Osteocyte (in vitro differentiated cells): ENCODE data around the gene TMEM270. TPM values are rescaled to one million over a fixed set of nuclear protein-coding genes. Genes with fewer than 3 reads are reported as not detected.

Experiments used
- DNase-seq: peaks from one replicate; pipeline ENCODE4 v3.0.0; 2021; ENCODE audit warnings: mixed read lengths; ENCODE audit not compliant: unreplicated experiment; ENCODE audit errors: extremely low spot score
- H3K27ac Mint-ChIP-seq: one replicate; pipeline ENCODE4 v1.8.0; 2021; ENCODE audit warnings: mild to moderate bottlenecking, mixed read lengths; ENCODE audit not compliant: unreplicated experiment
- H3K27me3 Mint-ChIP-seq: one replicate; pipeline ENCODE4 v1.8.0; 2021; ENCODE audit warnings: mixed read lengths; ENCODE audit not compliant: unreplicated experiment
- H3K36me3 Mint-ChIP-seq: one replicate; pipeline ENCODE4 v1.8.0; 2021; ENCODE audit warnings: mixed read lengths; ENCODE audit not compliant: unreplicated experiment
- H3K4me1 Mint-ChIP-seq: one replicate; pipeline ENCODE4 v1.8.0; 2021; ENCODE audit warnings: mixed read lengths; ENCODE audit not compliant: unreplicated experiment
- H3K4me3 Mint-ChIP-seq: one replicate; pipeline ENCODE4 v1.8.0; 2021; ENCODE audit warnings: mild to moderate bottlenecking, moderate library complexity, mixed read lengths; ENCODE audit not compliant: unreplicated experiment
- H3K9me3 Mint-ChIP-seq: one replicate; pipeline ENCODE4 v1.8.0; 2021; ENCODE audit warnings: mixed read lengths; ENCODE audit not compliant: unreplicated experiment
- total RNA-seq: library from RNA; stranded (reverse); gene quantifications from 2 replicates; pipeline ENCODE4 v1.2.1, GENCODE V29; 2021
- TF ChIP-seq, protein P1 (sequence below): fragments of 200-600 bp; sonication (generic); IDR thresholded peaks from 2 replicates; pipeline ENCODE4 v1.5.0; 2021; ENCODE audit warnings: antibody characterized with exemption, mild to moderate bottlenecking, moderate library complexity

The TMEM270 gene
- total RNA-seq, 1 donor from 2014 or later: not detected

DNA sequence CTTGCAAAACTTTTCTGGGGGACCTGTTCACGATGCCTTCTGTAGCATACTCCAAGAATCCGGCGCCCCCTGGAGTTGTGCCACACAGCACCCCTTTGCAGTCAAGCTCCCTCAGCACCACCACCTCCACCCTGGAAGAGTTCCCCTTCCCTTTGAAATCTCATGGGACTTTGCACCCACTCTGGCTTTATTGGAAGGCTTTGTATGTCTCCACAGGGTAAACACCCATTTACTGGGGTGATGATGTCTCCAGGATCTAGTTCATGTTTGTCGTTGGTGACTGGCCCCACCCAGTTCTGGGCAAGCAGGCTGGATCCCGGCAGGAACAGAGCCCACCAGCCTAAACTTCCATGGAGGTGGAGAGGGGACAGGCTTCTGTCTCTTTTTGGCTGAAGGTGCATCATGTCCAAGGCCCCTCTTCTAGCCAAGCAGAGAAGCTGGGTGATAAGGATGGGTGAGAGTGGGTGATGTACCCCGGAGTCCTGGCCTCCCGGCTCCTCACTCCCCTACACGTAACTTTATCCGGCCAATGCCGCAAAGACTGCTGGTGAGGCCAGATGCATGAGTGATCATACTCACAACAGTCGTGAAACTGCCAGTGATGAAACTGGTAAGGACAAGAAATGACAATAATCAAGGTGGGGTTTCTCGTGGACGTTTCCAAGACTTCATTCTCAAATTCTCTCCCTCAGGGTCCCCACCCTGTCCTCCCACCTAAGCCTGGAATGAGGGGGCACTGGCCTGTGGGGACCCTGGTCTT lies 30.9 kb upstream of the TMEM270 start:
- DNase-seq: no peak
- no peaks in the 10 kb centered on the region for H3K9me3 Mint-ChIP-seq
- H3K27ac Mint-ChIP-seq: no peak overlapping the region
- peaks cover 16% of the 10 kb centered on the region for H3K4me1 Mint-ChIP-seq
- H3K27me3 Mint-ChIP-seq: no peaks in the 10 kb centered on the region
- no peaks in the 10 kb centered on the region for H3K36me3 Mint-ChIP-seq
- no peak overlapping the region for H3K4me3 Mint-ChIP-seq
- TF ChIP-seq, protein P1, sequence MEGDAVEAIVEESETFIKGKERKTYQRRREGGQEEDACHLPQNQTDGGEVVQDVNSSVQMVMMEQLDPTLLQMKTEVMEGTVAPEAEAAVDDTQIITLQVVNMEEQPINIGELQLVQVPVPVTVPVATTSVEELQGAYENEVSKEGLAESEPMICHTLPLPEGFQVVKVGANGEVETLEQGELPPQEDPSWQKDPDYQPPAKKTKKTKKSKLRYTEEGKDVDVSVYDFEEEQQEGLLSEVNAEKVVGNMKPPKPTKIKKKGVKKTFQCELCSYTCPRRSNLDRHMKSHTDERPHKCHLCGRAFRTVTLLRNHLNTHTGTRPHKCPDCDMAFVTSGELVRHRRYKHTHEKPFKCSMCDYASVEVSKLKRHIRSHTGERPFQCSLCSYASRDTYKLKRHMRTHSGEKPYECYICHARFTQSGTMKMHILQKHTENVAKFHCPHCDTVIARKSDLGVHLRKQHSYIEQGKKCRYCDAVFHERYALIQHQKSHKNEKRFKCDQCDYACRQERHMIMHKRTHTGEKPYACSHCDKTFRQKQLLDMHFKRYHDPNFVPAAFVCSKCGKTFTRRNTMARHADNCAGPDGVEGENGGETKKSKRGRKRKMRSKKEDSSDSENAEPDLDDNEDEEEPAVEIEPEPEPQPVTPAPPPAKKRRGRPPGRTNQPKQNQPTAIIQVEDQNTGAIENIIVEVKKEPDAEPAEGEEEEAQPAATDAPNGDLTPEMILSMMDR: no peak

DNA sequence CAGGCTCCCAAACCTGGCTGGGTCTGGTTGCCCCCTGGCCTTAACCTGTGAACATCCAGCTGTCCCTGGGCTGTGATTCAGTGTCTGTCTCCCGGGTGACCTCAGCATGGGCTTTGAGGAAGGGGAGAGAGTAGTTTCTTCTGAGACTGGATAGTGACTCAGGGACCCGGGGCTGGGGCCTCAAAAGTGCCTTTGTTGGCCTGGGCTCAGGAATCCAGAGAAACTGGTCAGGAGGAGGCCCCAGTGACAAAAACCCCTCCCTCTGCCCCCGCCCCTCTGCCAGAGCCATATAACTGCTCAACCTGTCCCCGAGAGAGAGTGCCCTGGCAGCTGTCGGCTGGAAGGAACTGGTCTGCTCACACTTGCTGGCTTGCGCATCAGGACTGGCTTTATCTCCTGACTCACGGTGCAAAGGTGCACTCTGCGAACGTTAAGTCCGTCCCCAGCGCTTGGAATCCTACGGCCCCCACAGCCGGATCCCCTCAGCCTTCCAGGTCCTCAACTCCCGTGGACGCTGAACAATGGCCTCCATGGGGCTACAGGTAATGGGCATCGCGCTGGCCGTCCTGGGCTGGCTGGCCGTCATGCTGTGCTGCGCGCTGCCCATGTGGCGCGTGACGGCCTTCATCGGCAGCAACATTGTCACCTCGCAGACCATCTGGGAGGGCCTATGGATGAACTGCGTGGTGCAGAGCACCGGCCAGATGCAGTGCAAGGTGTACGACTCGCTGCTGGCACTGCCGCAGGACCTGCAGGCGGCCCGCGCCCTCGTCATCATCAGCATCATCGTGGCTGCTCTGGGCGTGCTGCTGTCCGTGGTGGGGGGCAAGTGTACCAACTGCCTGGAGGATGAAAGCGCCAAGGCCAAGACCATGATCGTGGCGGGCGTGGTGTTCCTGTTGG lies 30.0 kb upstream of the TMEM270 start, which contains the start of gene CLDN4:
Gene CLDN4 (plus strand): TSS at position 316 of the 903 bp plus-strand sequence. CDS start 206 bp downstream, at position 522.
- H3K36me3 Mint-ChIP-seq: no peaks in the 10 kb centered on the region
- no peaks in the 10 kb centered on the region for H3K9me3 Mint-ChIP-seq
- no peak within 1 kb of the TSS for H3K4me3 Mint-ChIP-seq
- no peaks in the 10 kb centered on the region for H3K27me3 Mint-ChIP-seq
- TF ChIP-seq, protein P1: no peak
- no peak for DNase-seq
- H3K27ac Mint-ChIP-seq: no peak within 1 kb of the TSS
- H3K4me1 Mint-ChIP-seq: peaks cover 16% of the 10 kb centered on the region

DNA sequence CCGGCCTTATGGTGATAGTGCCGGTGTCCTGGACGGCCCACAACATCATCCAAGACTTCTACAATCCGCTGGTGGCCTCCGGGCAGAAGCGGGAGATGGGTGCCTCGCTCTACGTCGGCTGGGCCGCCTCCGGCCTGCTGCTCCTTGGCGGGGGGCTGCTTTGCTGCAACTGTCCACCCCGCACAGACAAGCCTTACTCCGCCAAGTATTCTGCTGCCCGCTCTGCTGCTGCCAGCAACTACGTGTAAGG lies 29.4 kb upstream of the TMEM270 start:
- DNase-seq: no peak
- Mint-ChIP-seq H3K36me3 (no peaks in the 10 kb centered on the region), H3K4me3 (no peak overlapping the region), H3K9me3 (no peaks in the 10 kb centered on the region), H3K4me1 (peaks cover 16% of the 10 kb centered on the region), H3K27ac (no peak overlapping the region), H3K27me3 (no peaks in the 10 kb centered on the region)
- TF ChIP-seq, protein P1: no peak

DNA sequence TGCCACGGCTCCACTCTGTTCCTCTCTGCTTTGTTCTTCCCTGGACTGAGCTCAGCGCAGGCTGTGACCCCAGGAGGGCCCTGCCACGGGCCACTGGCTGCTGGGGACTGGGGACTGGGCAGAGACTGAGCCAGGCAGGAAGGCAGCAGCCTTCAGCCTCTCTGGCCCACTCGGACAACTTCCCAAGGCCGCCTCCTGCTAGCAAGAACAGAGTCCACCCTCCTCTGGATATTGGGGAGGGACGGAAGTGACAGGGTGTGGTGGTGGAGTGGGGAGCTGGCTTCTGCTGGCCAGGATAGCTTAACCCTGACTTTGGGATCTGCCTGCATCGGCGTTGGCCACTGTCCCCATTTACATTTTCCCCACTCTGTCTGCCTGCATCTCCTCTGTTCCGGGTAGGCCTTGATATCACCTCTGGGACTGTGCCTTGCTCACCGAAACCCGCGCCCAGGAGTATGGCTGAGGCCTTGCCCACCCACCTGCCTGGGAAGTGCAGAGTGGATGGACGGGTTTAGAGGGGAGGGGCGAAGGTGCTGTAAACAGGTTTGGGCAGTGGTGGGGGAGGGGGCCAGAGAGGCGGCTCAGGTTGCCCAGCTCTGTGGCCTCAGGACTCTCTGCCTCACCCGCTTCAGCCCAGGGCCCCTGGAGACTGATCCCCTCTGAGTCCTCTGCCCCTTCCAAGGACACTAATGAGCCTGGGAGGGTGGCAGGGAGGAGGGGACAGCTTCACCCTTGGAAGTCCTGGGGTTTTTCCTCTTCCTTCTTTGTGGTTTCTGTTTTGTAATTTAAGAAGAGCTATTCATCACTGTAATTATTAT lies 28.9 kb upstream of the TMEM270 start:
- no peak for DNase-seq
- Mint-ChIP-seq H3K27ac (no peak overlapping the region), H3K36me3 (no peaks in the 10 kb centered on the region), H3K27me3 (no peaks in the 10 kb centered on the region), H3K4me3 (no peak overlapping the region), H3K9me3 (no peaks in the 10 kb centered on the region), H3K4me1 (peaks cover 16% of the 10 kb centered on the region)
- TF ChIP-seq, protein P1: no peak
